Endothelial cell of umbilical vein (primary cell): Measurements from ENCODE around the gene SMARCD1. TPM values are rescaled to one million over a fixed set of nuclear protein-coding genes. Genes with fewer than 3 reads are reported as not detected.

Experiments used
- BruUV-seq: library from RNA; stranded (reverse); fragments of 400-500 nt; replicated peaks from 2 replicates; lab custom pipeline; 2021; lab: Mats Ljungman, UMichigan
- CTCF ChIA-PET: fragments of 300-600, 350-600 bp; sonication (Branson Sonifier 250); formaldehyde crosslinking; loops from one replicate; lab custom pipeline; 2021; ENCODE audit warnings: antibody characterized with exemption, inconsistent platforms; lab: Charles Lee
- POLR2A ChIA-PET: fragments of 300-600, 350-600 bp; sonication (Branson Sonifier 250); formaldehyde crosslinking; loops from one replicate; lab custom pipeline; 2021; ENCODE audit warnings: antibody characterized with exemption, inconsistent platforms; lab: Charles Lee
- DNase-seq: peaks from one replicate; pipeline ENCODE4 v3.0.0-alpha.2; 2011; ENCODE audit warnings: low read depth, low spot score
- FAIRE-seq: peaks from 2 replicates; lab custom pipeline; 2011; peaks lifted over from hg19 to GRCh38; lab: Jason Lieb, UNC
- H2AFZ ChIP-seq: 2 replicates; pipeline ENCODE4 v1.6.0; 2012; ENCODE audit warnings: low read depth, low read length, control low read depth, inconsistent platforms
- H3K27ac ChIP-seq: 2 replicates; pipeline ENCODE4 v1.5.1; 2011; ENCODE audit warnings: low read depth, mild to moderate bottlenecking, control low read depth, low read length, moderate library complexity; ENCODE audit not compliant: insufficient read depth
- H3K27me3 ChIP-seq, 2 experiments: 2 replicates each; pipeline versions ENCODE4 v1.6.0 to v1.6.1; 2011; ENCODE audit warnings: low read length in 2 of 2, mixed read lengths in 1 of 2; ENCODE audit not compliant: control insufficient read depth in 2 of 2, insufficient read depth in 2 of 2
- H3K36me3 ChIP-seq, 2 experiments: 2 replicates in 1 of 2; 3 replicates in 1 of 2; pipeline ENCODE4 v1.5.1; 2011; ENCODE audit warnings: low read length in 2 of 2, mild to moderate bottlenecking in 1 of 2, moderate library complexity in 1 of 2; ENCODE audit not compliant: control insufficient read depth in 2 of 2, insufficient read depth in 2 of 2; ENCODE audit errors: extremely low read depth in 1 of 2
- H3K4me1 ChIP-seq: 3 replicates; pipeline ENCODE4 v1.5.1; 2011; ENCODE audit warnings: mild to moderate bottlenecking, low read length; ENCODE audit not compliant: control insufficient read depth, insufficient read depth; ENCODE audit errors: extremely low read depth
- H3K4me2 ChIP-seq: 2 replicates; pipeline ENCODE4 v1.6.1; 2011; ENCODE audit warnings: low read length, control low read depth, mixed read lengths; ENCODE audit not compliant: insufficient read depth
- H3K4me3 ChIP-seq, 3 experiments: fragments of 200-600 bp in 1 of 3; sonication (generic), shearing (Covaris generic) in 1 of 3; replicated peaks in 1 of 3; 2 replicates each; pipeline ENCODE4 v1.5.1; 2011 to 2016; ENCODE audit warnings: control low read depth in 3 of 3, low read length in 3 of 3, mild to moderate bottlenecking in 2 of 3, inconsistent platforms in 1 of 3, low read depth in 1 of 3, moderate library complexity in 1 of 3; ENCODE audit not compliant: insufficient read depth in 1 of 3
- H3K79me2 ChIP-seq: 2 replicates; pipeline ENCODE4 v1.6.0; 2012; ENCODE audit warnings: low read length, inconsistent platforms; ENCODE audit not compliant: control insufficient read depth, insufficient read depth
- H3K9ac ChIP-seq: replicated peaks from 2 replicates; pipeline ENCODE3; 2011; ENCODE audit warnings: low read length, control low read depth; ENCODE audit not compliant: insufficient read depth; ENCODE audit errors: extremely low read depth
- H3K9me1 ChIP-seq: replicated peaks from 3 replicates; pipeline ENCODE4 v1.6.0; 2011; ENCODE audit warnings: mild to moderate bottlenecking, low read length; ENCODE audit not compliant: control insufficient read depth, insufficient read depth; ENCODE audit errors: extremely low read depth
- H3K9me3 ChIP-seq: replicated peaks from 2 replicates; pipeline ENCODE4 v1.5.1; 2012; ENCODE audit warnings: low read length, inconsistent platforms; ENCODE audit not compliant: control insufficient read depth, insufficient read depth
- H4K20me1 ChIP-seq: replicated peaks from 2 replicates; pipeline ENCODE3; 2011; ENCODE audit warnings: mild to moderate bottlenecking, low read length; ENCODE audit not compliant: control insufficient read depth, insufficient read depth; ENCODE audit errors: extremely low read depth
- EZH2 ChIP-seq: IDR thresholded peaks from 2 replicates; pipeline ENCODE4 v1.6.1; 2012; ENCODE audit warnings: borderline replicate concordance, low read depth, mild to moderate bottlenecking, moderate library complexity, low read length, inconsistent platforms; ENCODE audit not compliant: severe bottlenecking
- FOS ChIP-seq: IDR thresholded peaks from 2 replicates; pipeline ENCODE4 v1.6.1; 2011; ENCODE audit warnings: mild to moderate bottlenecking, low read length, moderate library complexity, borderline replicate concordance; ENCODE audit not compliant: insufficient read depth
- GATA2 ChIP-seq: IDR thresholded peaks from 2 replicates; pipeline ENCODE4 v1.7.0; 2011; ENCODE audit warnings: low read depth, mild to moderate bottlenecking, moderate library complexity, mixed read lengths, low read length; ENCODE audit not compliant: insufficient read length, insufficient read depth
- JUN ChIP-seq: IDR thresholded peaks from 2 replicates; pipeline ENCODE4 v1.6.1; 2011; ENCODE audit warnings: borderline replicate concordance, low read depth; ENCODE audit not compliant: insufficient read length, insufficient read depth
- MAX ChIP-seq: IDR thresholded peaks from 2 replicates; pipeline ENCODE4 v1.6.1; 2011; ENCODE audit not compliant: insufficient read depth, insufficient read length
- MYC ChIP-seq: IDR thresholded peaks from one replicate; pipeline ENCODE4 v1.6.1; 2011; ENCODE audit warnings: mild to moderate bottlenecking, low read depth, low read length
- POLR2A ChIP-seq: IDR thresholded peaks from 2 replicates; pipeline ENCODE4 v1.6.1; 2012; ENCODE audit warnings: low read depth, mild to moderate bottlenecking, control low read depth, low read length
- POLR2AphosphoS5 ChIP-seq: IDR thresholded peaks from 2 replicates; pipeline ENCODE4 v1.6.1; 2012; ENCODE audit warnings: low read depth, mild to moderate bottlenecking, control low read depth, low read length, moderate library complexity; ENCODE audit not compliant: insufficient read depth
- dilution Hi-C: fragments of 300-500 bp; cut with MboI; formaldehyde crosslinking; loops from one replicate; pipeline ENCODE4 v1.15.0; 2019; ENCODE audit warnings: low sequenced_read_pairs; ENCODE audit not compliant: extremely low pct_ligation_motif_present
- intact Hi-C: fragments of 100-400 bp; cut with micrococcal nuclease; formaldehyde crosslinking; loops from one replicate; pipeline ENCODE4 v1.10.0; 2022
- polyA plus RNA-seq, 4 experiments: library from polyadenylated mRNA; depleted of rRNA in 3 of 4; stranded (reverse) in 3 of 4; unstranded in 1 of 4; fragments of >200 nt; gene quantifications; 2 replicates each; pipeline versions ENCODE4 v1.2.1 to v1.2.3, GENCODE V29; 2011 to 2012; ENCODE audit warnings: missing spikeins in 1 of 4
- total RNA-seq: library from RNA; stranded (reverse); gene quantifications from 2 replicates; pipeline ENCODE4 v1.2.3, GENCODE V29; 2021
- TF ChIP-seq, protein P1 (sequence below), 2 donors: IDR thresholded peaks; 1 replicate in 1 of 2; 2 replicates in 1 of 2; pipeline ENCODE4 v1.5.1; 2011; ENCODE audit warnings: low read length in 2 of 2, mild to moderate bottlenecking in 2 of 2, moderate library complexity in 2 of 2, control low read depth in 1 of 2, inconsistent platforms in 1 of 2, low read depth in 1 of 2; ENCODE audit not compliant: insufficient read depth in 1 of 2; ENCODE audit errors: extremely low read depth in 1 of 2

Gene SMARCD1
- total and polyA plus RNA-seq, 2 donors (not counting 3 experiments of a cell fraction or from before 2014, with no cell fraction given) = 86.6 to 94.2 TPM

GRCh38 chr12:50066402-50066801 lies 18.7 kb upstream of the SMARCD1 start:
- no TSS peak for BruUV-seq
- TF ChIP-seq MAX (no peak), GATA2 (no peak), POLR2A (no peak), EZH2 (no peak), JUN (no peak), POLR2AphosphoS5 (no peak), MYC (no peak), FOS (no peak)
- TF ChIP-seq, protein P1, sequence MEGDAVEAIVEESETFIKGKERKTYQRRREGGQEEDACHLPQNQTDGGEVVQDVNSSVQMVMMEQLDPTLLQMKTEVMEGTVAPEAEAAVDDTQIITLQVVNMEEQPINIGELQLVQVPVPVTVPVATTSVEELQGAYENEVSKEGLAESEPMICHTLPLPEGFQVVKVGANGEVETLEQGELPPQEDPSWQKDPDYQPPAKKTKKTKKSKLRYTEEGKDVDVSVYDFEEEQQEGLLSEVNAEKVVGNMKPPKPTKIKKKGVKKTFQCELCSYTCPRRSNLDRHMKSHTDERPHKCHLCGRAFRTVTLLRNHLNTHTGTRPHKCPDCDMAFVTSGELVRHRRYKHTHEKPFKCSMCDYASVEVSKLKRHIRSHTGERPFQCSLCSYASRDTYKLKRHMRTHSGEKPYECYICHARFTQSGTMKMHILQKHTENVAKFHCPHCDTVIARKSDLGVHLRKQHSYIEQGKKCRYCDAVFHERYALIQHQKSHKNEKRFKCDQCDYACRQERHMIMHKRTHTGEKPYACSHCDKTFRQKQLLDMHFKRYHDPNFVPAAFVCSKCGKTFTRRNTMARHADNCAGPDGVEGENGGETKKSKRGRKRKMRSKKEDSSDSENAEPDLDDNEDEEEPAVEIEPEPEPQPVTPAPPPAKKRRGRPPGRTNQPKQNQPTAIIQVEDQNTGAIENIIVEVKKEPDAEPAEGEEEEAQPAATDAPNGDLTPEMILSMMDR (IDR thresholded peaks at IDR 0.05; ENCODE audit: extremely low read depth in 1 of 2, insufficient read depth in 1 of 2, low read depth in 1 of 2, low read length in 2 of 2) = no peak
- ChIA-PET CTCF (interaction anchor here (0.9 to 12.1 kb wide), 6 partner anchors 11 to 110 kb away, joined by 3 to 317 read pairs (median 10); partner anchors contain the start of gene AQP6), POLR2A (no interaction called here)
- Histone ChIP-seq H2AFZ (no peak overlapping the region), H3K9me1 (no peaks in the 10 kb centered on the region), H3K79me2 (no peaks in the 10 kb centered on the region), H3K4me3 (no peak overlapping the region), H3K4me1 (peaks cover 4% of the 10 kb centered on the region), H4K20me1 (no peaks in the 10 kb centered on the region), H3K9ac (no peak overlapping the region), H3K4me2 (no peak overlapping the region), H3K9me3 (no peaks in the 10 kb centered on the region), H3K27ac (no peak overlapping the region), H3K36me3 (no peaks in the 10 kb centered on the region), H3K27me3 (peaks cover 25 to 27% of the 10 kb centered on the region in 2 experiments)
- dilution Hi-C loops (loop anchor here (25.0 kb wide), 1 partner anchor 104 kb away; the partner anchor contains the start of genes AQP2, AQP5 and AQP6), intact Hi-C loops (no loop called here)
- DNase-seq = no peak
- FAIRE-seq = no peak
